K562 (cell line): ENCODE measurements around the gene TAF9B. TPM values are rescaled to one million over a fixed set of nuclear protein-coding genes. Genes with fewer than 3 reads are reported as not detected.

Experiments used
- CCAR2 ChIP-seq: fragments of 200-400 bp; formaldehyde crosslinking; IDR thresholded peaks from 2 replicates; pipeline ENCODE4 v1.6.1; 2017; ENCODE audit warnings: mild to moderate bottlenecking, low read depth, low read length
- E2F6 ChIP-seq, 2 experiments: IDR thresholded peaks; 2 replicates each; pipeline ENCODE4 v1.6.1; 2011; ENCODE audit warnings: borderline replicate concordance in 1 of 2, control low read depth in 1 of 2, low read depth in 1 of 2, low read length in 1 of 2, mild to moderate bottlenecking in 1 of 2, mixed read lengths in 1 of 2, moderate library complexity in 1 of 2; ENCODE audit not compliant: insufficient read depth in 1 of 2, insufficient read length in 1 of 2, poor library complexity in 1 of 2, severe bottlenecking in 1 of 2; ENCODE audit errors: extremely low read depth in 1 of 2
- HDAC1 ChIP-seq, 2 experiments: fragments of 450-650 bp; IDR thresholded peaks; 2 replicates each; pipeline ENCODE4 v1.6.1; 2016 to 2017; ENCODE audit warnings: inconsistent platforms in 1 of 2, mild to moderate bottlenecking in 1 of 2, moderate library complexity in 1 of 2
- KDM5B ChIP-seq: fragments of 200-600 bp; sonication (generic); IDR thresholded peaks from 2 replicates; pipeline ENCODE4 v1.6.1; 2012; ENCODE audit warnings: low read depth, mild to moderate bottlenecking, moderate library complexity, low read length, control low read depth, inconsistent platforms; ENCODE audit not compliant: insufficient replicate concordance
- MGA ChIP-seq: fragments of 450-650 bp; IDR thresholded peaks from 2 replicates; pipeline ENCODE4 v1.6.1; 2016; ENCODE audit warnings: mild to moderate bottlenecking, moderate library complexity
- VEZF1 ChIP-seq: fragments of 200-800 bp; sonication (Bioruptor generic); IDR thresholded peaks from 2 replicates; pipeline ENCODE4 v1.6.1; 2017; ENCODE audit warnings: missing genetic modification characterization, missing compliant biosample characterization
- ZFX ChIP-seq: sonication (generic); formaldehyde crosslinking; IDR thresholded peaks from 2 replicates; pipeline ENCODE4 v1.8.0; 2022; ENCODE audit warnings: mild to moderate bottlenecking, missing genetic modification reagents, moderate library complexity
- ZNF76 ChIP-seq: fragments of 250-450 bp; sonication (Bioruptor Pico); IDR thresholded peaks from 2 replicates; pipeline ENCODE4 v1.4.0; 2020; ENCODE audit warnings: mild to moderate bottlenecking, moderate library complexity, borderline replicate concordance
- polyA plus RNA-seq, 8 experiments: library from polyadenylated mRNA; depleted of rRNA in 4 of 8; stranded (reverse) in 5 of 8; unstranded in 3 of 8; fragments of >200 nt; fragmentation: Nextera tagmentation in 2 of 8; fragmentation: Illumina TruSeq in 1 of 8; extraction: Ambion mirVana in 2 of 8; extraction: Trizol in 1 of 8; gene quantifications; 2 replicates each; pipeline versions ENCODE4 v1.2.1 to v1.2.3, GENCODE V29; 2011 to 2014; ENCODE audit warnings: inconsistent platforms in 1 of 8, missing spikeins in 1 of 8
- total RNA-seq, 7 experiments: library from RNA; depleted of rRNA in 6 of 7; stranded (reverse); fragments of >200 nt in 6 of 7; fragmentation: Illumina TruSeq in 2 of 7; extraction: Trizol in 2 of 7; gene quantifications; 2 replicates each; pipeline versions ENCODE4 v1.2.1 to v1.2.3, GENCODE V29; 2011 to 2021; ENCODE audit warnings: low replicate concordance in 1 of 7

The TAF9B gene
- total and polyA plus RNA-seq, 9 of the 15 experiments (the other 6 are each of a cell fraction or from before 2014, with no cell fraction given): 10.9 to 42.1 (median 20.8) TPM

- TF ChIP-seq E2F6 (IDR thresholded peaks at IDR 0.05; ENCODE audit: borderline replicate concordance in 1 of 2, extremely low read depth in 1 of 2, insufficient read depth in 1 of 2, insufficient read length in 1 of 2, low read depth in 1 of 2, low read length in 1 of 2, poor library complexity in 1 of 2, severe bottlenecking in 1 of 2): peak; percentile 38 to 77
- peak; percentile 78 for TF ChIP-seq ZFX (CRISPR knock-in tag)
- no peak for TF ChIP-seq ZNF76 (CRISPR knock-in tag)
- peak in 1 of 2 experiments; percentile 27; a peak in 2 of 4 replicates for TF ChIP-seq HDAC1 (IDR thresholded peaks at IDR 0.05)
- peak; percentile 67 for TF ChIP-seq VEZF1
- TF ChIP-seq CCAR2: no peak
- peak; percentile 47 for TF ChIP-seq KDM5B
- 0 out of 2 replicates have a peak, but pooled peaks have one; percentile 15 for TF ChIP-seq MGA
These were observed at the start of gene TAF9B (continued) for GRCh38 chrX:78139160-78140123.
